BJ (cell line): ENCODE results near the gene SLC25A41. TPM values are rescaled to one million over a fixed set of nuclear protein-coding genes. Genes with fewer than 3 reads are reported as not detected.

Experiments used
- CTCF ChIA-PET: fragments of 350-600 bp; formaldehyde crosslinking; extraction: SDS; loops from one replicate; lab custom pipeline; 2021; ENCODE audit warnings: antibody characterized with exemption, inconsistent platforms; lab: Yijun Ruan, JAX
- POLR2A ChIA-PET: fragments of 300-600 bp; sonication (Branson Sonifier 250); formaldehyde crosslinking; extraction: SDS; loops from one replicate; lab custom pipeline; 2021; ENCODE audit warnings: antibody characterized with exemption; lab: Charles Lee
- DNase-seq: peaks from one replicate; pipeline ENCODE4 v3.0.0-alpha.2; 2011; ENCODE audit warnings: low read depth
- H3K27me3 ChIP-seq: 2 replicates; pipeline ENCODE4 v1.6.0; 2011; ENCODE audit warnings: low read length; ENCODE audit not compliant: control insufficient read depth, insufficient read depth
- H3K36me3 ChIP-seq: 2 replicates; pipeline ENCODE4 v1.5.1; 2011; ENCODE audit warnings: low read length; ENCODE audit not compliant: control insufficient read depth, insufficient read depth
- H3K4me3 ChIP-seq: 2 replicates; pipeline ENCODE4 v1.5.1; 2011; ENCODE audit warnings: low read depth, mild to moderate bottlenecking, control low read depth, low read length
- CTCF ChIP-seq: IDR thresholded peaks from 2 replicates; pipeline ENCODE4 v1.5.1; 2011; ENCODE audit warnings: low read depth, mild to moderate bottlenecking, control low read depth, inconsistent platforms, low read length, moderate library complexity; ENCODE audit not compliant: insufficient read depth
- polyA plus RNA-seq: library from polyadenylated mRNA; depleted of rRNA; stranded (reverse); fragments of >200 nt; gene quantifications from 2 replicates; pipeline ENCODE4 v1.2.3, GENCODE V29; 2011

SLC25A41 gene
- polyA plus RNA-seq, 1 experiment = 0.05 TPM

- peaks cover 39% of the 10 kb centered on the region for H3K36me3 ChIP-seq
- no peak overlapping the region for H3K4me3 ChIP-seq
- ChIA-PET CTCF (no interaction called here), POLR2A (no interaction called here)
- TF ChIP-seq CTCF = no peak
- DNase-seq = no peak
- H3K27me3 ChIP-seq = no peaks in the 10 kb centered on the region
These were observed 20.3 kb downstream of the SLC25A41 start for GRCh38 chr19:6413291-6413690.

- no peaks in the 10 kb centered on the region for H3K27me3 ChIP-seq
- ChIA-PET POLR2A (no interaction called here), CTCF (interaction anchor here (1.3 to 1.9 kb wide), 3 partner anchors 8 to 11 kb away, joined by 5 to 6 read pairs (median 6); no protein-coding TSS in a partner anchor)
- no peak overlapping the region for H3K4me3 ChIP-seq
- H3K36me3 ChIP-seq = peaks cover 31% of the 10 kb centered on the region
- no peak for DNase-seq
- TF ChIP-seq CTCF = peak; percentile 59
These were observed 21.0 kb downstream of the SLC25A41 start for GRCh38 chr19:6412447-6413091.

- POLR2A ChIA-PET = no interaction called here
- DNase-seq = no peak
- peaks cover 26% of the 10 kb centered on the region for H3K36me3 ChIP-seq
- no peak overlapping the region for H3K4me3 ChIP-seq
- H3K27me3 ChIP-seq = no peaks in the 10 kb centered on the region
- no peak for TF ChIP-seq CTCF
- CTCF ChIA-PET = interaction anchor here (1.3 to 1.9 kb wide), 3 partner anchors 8 to 10 kb away, joined by 5 to 6 read pairs (median 6); no protein-coding TSS in a partner anchor
These were observed 21.5 kb downstream of the SLC25A41 start for GRCh38 chr19:6412061-6412446.

- no peaks in the 10 kb centered on the region for H3K27me3 ChIP-seq
- POLR2A ChIA-PET = no interaction called here
- no peak overlapping the region for H3K4me3 ChIP-seq
- no peak for TF ChIP-seq CTCF
- CTCF ChIA-PET = interaction anchor here (0.6 to 0.9 kb wide), 2 partner anchors 9 to 72 kb away, joined by 3 read pairs; no protein-coding TSS in a partner anchor
- no peak for DNase-seq
- H3K36me3 ChIP-seq = peaks cover 9% of the 10 kb centered on the region
These were observed 24.2 kb downstream of the SLC25A41 start for GRCh38 chr19:6409346-6409745.

GRCh38 chr19:6406401-6406800 lies 27.2 kb downstream of the SLC25A41 start:
- POLR2A ChIA-PET = no interaction called here
- CTCF ChIA-PET = no interaction called here
- DNase-seq = no peak
- Histone ChIP-seq H3K4me3 (no peak overlapping the region), H3K36me3 (no peaks in the 10 kb centered on the region), H3K27me3 (no peaks in the 10 kb centered on the region)
- no peak for TF ChIP-seq CTCF
